Measurements from ENCODE around the gene DCTN4.

GRCh38 chr5:150766251-150766650, 7.4 kb upstream of the DCTN4 start:
- TF ChIP-seq EZH2phosphoT487 (IDR thresholded peaks at IDR 0.05; ENCODE audit: borderline replicate concordance, low read length) (no peak), CTCF (conservative IDR thresholded peaks at IDR 0.05; ENCODE audit: low read depth, low read length) (no peak), EZH2 (IDR thresholded peaks at IDR 0.05; ENCODE audit: low read length, unreplicated experiment) (no peak)

Measured in PC-3 (cell line).